ENCODE measurements around the gene PGP. TPM values are rescaled to one million over a fixed set of nuclear protein-coding genes. Genes with fewer than 3 reads are reported as not detected.

Gene PGP
- total and polyA plus RNA-seq, 10 of the 15 experiments (the other 5 are each of a cell fraction or from before 2014, with no cell fraction given): 0.42 to 28.0 (median 12.1) TPM

DNA sequence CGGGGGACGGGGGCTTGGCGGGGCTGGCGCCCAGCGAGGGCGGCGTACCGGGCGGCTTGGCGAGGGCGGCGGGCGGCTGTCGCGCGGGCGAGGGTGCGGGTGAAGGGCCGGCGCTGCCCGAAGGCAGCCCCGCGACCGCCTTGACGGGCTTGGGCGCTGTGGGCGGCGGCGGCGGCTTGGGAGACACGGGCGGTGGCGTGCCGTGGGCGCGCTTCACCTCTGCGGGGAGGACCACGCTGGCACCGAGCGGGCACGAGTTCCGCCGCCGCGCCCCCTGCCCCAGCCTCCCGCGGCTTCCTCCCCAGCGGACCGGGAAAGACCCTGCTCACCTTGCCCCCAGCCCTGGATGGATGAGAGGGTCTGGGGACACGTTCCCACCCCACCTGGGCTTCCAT is 35.5 kb downstream of the PGP start:
- Histone ChIP-seq H3K9ac (ENCODE audit: control insufficient read depth, insufficient read depth, low read length) (no peak overlapping the region), H3K36me3 (ENCODE audit: control insufficient read depth in 2 of 2, insufficient read depth in 2 of 2, low read length in 1 of 2) (peaks cover 6 to 7% of the 10 kb centered on the region in 2 experiments; a peak in 3 of 4 replicates), H2AFZ (ENCODE audit: control insufficient read depth, low read depth, low read length) (no peak overlapping the region), H3K4me2 (ENCODE audit: control insufficient read depth, insufficient read depth) (no peak overlapping the region), H3K4me1 (ENCODE audit: control insufficient read depth, insufficient read depth, low read length) (no peaks in the 10 kb centered on the region), H3K79me2 (ENCODE audit: control insufficient read depth, insufficient read depth, low read length) (no peaks in the 10 kb centered on the region), H3K27ac (ENCODE audit: control insufficient read depth, insufficient read depth) (no peak overlapping the region), H3K4me3 (no peak overlapping the region), H4K20me1 (ENCODE audit: control insufficient read depth, insufficient read depth) (no peaks in the 10 kb centered on the region), H3K9me3 (replicated peaks; ENCODE audit: control insufficient read depth, insufficient read depth, low read length) (no peaks in the 10 kb centered on the region), H3K27me3 (replicated peaks in 1 of 2; ENCODE audit: control insufficient read depth in 2 of 2, insufficient read depth in 2 of 2, low read length in 1 of 2) (no peaks in the 10 kb centered on the region; a peak in 1 of 4 replicates)
- in situ Hi-C loops (cut with MboI) (no loop called here), intact Hi-C loops (cut with micrococcal nuclease; ENCODE audit: unreplicated experiment) (no loop called here)
- DNase-seq (ENCODE audit: low read depth, low spot score) (no peak), FAIRE-seq (no peak), ATAC-seq (no peak)
- ChIA-PET SMC1A (ENCODE audit: uncharacterized antibody, unreplicated experiment) (no interaction called here), RAD21 (ENCODE audit: unreplicated experiment) (no interaction called here), CTCF (no interaction called here), POLR2A (no interaction called here)
- no TSS peak for BruUV-seq (replicated peaks)
- no peak for TF ChIP-seq HDAC6 (IDR thresholded peaks at IDR 0.05; ENCODE audit: unreplicated experiment)
- peak; percentile 41; the same call in 1 of the 2 replicates for TF ChIP-seq POLR2A (IDR thresholded peaks at IDR 0.05; ENCODE audit: low read depth, low read length)
- WGBS (ENCODE audit: insufficient coverage, insufficient replicate concordance, low lambda C conversion rate, missing lambda C conversion rate): 97% methylated on average over 26 of the region's 50 CpGs

DNA sequence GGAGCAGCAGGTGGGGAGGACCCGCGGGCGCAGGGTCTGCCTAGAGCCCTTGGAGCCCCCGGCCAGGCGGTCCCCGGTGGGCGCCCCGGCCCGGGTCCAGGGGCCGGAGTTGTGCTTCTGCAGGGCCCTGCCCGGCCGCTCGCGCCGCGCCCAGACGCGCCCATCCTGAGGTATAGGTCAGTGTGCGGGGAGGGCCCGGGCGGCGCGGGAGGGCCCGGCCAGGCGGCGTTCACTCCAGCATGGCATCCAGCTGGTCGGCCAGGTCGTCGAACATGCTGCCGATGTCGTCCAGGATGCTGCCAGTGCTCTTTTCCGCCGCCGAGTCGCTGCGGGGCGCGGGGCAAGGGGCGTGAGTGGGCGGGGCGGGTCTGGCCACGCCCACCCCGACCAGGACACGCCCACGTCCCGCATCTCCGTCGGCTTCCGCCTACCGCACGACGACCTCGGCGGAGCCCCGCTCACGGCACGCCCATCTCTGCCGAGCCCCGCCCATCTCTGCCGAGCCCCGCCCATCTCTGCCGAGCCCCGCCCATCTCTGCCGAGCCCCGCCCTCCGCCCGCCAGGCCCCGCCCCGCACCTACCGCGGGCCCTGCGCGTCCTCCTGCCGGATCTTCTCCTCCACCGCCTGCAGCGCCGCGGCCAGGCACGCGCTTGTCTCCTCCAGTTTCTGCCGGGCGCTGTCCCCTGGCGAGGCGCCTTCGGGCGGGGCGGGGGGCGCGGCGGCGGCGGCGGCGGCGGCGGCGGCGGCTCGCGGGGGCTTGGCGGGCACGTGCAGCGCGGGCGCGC is 36.1 kb downstream of the PGP start:
- ChIA-PET SMC1A (ENCODE audit: uncharacterized antibody, unreplicated experiment) (no interaction called here), RAD21 (ENCODE audit: unreplicated experiment) (no interaction called here), CTCF (no interaction called here), POLR2A (no interaction called here)
- H2AFZ ChIP-seq (ENCODE audit: control insufficient read depth, low read depth, low read length): no peak overlapping the region
- in situ Hi-C loops (cut with MboI) (no loop called here), intact Hi-C loops (cut with micrococcal nuclease; ENCODE audit: unreplicated experiment) (no loop called here)
- peaks cover 6 to 7% of the 10 kb centered on the region in 2 experiments; a peak in 3 of 4 replicates for H3K36me3 ChIP-seq (ENCODE audit: control insufficient read depth in 2 of 2, insufficient read depth in 2 of 2, low read length in 1 of 2)
- H3K27me3 ChIP-seq (replicated peaks in 1 of 2; ENCODE audit: control insufficient read depth in 2 of 2, insufficient read depth in 2 of 2, low read length in 1 of 2): no peaks in the 10 kb centered on the region; a peak in 1 of 4 replicates
- no peak overlapping the region for H3K4me3 ChIP-seq
- no TSS peak for BruUV-seq (replicated peaks)
- H3K4me2 ChIP-seq (ENCODE audit: control insufficient read depth, insufficient read depth): no peak overlapping the region
- H4K20me1 ChIP-seq (ENCODE audit: control insufficient read depth, insufficient read depth): no peaks in the 10 kb centered on the region
- H3K27ac ChIP-seq (ENCODE audit: control insufficient read depth, insufficient read depth): no peak overlapping the region
- ATAC-seq (no peak; the same call in 2 of the 3 replicates), DNase-seq (ENCODE audit: low read depth, low spot score) (no peak), FAIRE-seq (no peak)
- no peaks in the 10 kb centered on the region for H3K79me2 ChIP-seq (ENCODE audit: control insufficient read depth, insufficient read depth, low read length)
- H3K4me1 ChIP-seq (ENCODE audit: control insufficient read depth, insufficient read depth, low read length): no peaks in the 10 kb centered on the region
- H3K9me3 ChIP-seq (replicated peaks; ENCODE audit: control insufficient read depth, insufficient read depth, low read length): no peaks in the 10 kb centered on the region
- 99% methylated on average over 23 of the region's 106 CpGs for WGBS (ENCODE audit: insufficient coverage, insufficient replicate concordance, low lambda C conversion rate, missing lambda C conversion rate)
- no peak overlapping the region for H3K9ac ChIP-seq (ENCODE audit: control insufficient read depth, insufficient read depth, low read length)
- TF ChIP-seq CREM (IDR thresholded peaks at IDR 0.05; ENCODE audit: low read depth) (no peak), SUPT20H (IDR thresholded peaks at IDR 0.05; ENCODE audit: borderline replicate concordance, control insufficient read depth, low read depth, low read length) (no peak)
- TF ChIP-seq, protein P1, sequence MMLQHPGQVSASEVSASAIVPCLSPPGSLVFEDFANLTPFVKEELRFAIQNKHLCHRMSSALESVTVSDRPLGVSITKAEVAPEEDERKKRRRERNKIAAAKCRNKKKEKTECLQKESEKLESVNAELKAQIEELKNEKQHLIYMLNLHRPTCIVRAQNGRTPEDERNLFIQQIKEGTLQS (IDR thresholded peaks at IDR 0.05; ENCODE audit: borderline replicate concordance, extremely low read depth, low read depth, low read length): no peak
- TF ChIP-seq, protein P2, sequence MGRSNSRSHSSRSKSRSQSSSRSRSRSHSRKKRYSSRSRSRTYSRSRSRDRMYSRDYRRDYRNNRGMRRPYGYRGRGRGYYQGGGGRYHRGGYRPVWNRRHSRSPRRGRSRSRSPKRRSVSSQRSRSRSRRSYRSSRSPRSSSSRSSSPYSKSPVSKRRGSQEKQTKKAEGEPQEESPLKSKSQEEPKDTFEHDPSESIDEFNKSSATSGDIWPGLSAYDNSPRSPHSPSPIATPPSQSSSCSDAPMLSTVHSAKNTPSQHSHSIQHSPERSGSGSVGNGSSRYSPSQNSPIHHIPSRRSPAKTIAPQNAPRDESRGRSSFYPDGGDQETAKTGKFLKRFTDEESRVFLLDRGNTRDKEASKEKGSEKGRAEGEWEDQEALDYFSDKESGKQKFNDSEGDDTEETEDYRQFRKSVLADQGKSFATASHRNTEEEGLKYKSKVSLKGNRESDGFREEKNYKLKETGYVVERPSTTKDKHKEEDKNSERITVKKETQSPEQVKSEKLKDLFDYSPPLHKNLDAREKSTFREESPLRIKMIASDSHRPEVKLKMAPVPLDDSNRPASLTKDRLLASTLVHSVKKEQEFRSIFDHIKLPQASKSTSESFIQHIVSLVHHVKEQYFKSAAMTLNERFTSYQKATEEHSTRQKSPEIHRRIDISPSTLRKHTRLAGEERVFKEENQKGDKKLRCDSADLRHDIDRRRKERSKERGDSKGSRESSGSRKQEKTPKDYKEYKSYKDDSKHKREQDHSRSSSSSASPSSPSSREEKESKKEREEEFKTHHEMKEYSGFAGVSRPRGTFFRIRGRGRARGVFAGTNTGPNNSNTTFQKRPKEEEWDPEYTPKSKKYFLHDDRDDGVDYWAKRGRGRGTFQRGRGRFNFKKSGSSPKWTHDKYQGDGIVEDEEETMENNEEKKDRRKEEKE (IDR thresholded peaks at IDR 0.05): no peak
- TF ChIP-seq, protein P3, sequence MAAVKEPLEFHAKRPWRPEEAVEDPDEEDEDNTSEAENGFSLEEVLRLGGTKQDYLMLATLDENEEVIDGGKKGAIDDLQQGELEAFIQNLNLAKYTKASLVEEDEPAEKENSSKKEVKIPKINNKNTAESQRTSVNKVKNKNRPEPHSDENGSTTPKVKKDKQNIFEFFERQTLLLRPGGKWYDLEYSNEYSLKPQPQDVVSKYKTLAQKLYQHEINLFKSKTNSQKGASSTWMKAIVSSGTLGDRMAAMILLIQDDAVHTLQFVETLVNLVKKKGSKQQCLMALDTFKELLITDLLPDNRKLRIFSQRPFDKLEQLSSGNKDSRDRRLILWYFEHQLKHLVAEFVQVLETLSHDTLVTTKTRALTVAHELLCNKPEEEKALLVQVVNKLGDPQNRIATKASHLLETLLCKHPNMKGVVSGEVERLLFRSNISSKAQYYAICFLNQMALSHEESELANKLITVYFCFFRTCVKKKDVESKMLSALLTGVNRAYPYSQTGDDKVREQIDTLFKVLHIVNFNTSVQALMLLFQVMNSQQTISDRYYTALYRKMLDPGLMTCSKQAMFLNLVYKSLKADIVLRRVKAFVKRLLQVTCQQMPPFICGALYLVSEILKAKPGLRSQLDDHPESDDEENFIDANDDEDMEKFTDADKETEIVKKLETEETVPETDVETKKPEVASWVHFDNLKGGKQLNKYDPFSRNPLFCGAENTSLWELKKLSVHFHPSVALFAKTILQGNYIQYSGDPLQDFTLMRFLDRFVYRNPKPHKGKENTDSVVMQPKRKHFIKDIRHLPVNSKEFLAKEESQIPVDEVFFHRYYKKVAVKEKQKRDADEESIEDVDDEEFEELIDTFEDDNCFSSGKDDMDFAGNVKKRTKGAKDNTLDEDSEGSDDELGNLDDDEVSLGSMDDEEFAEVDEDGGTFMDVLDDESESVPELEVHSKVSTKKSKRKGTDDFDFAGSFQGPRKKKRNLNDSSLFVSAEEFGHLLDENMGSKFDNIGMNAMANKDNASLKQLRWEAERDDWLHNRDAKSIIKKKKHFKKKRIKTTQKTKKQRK (IDR thresholded peaks at IDR 0.05; ENCODE audit: low read depth, low read length): no peak
- TF ChIP-seq, protein P4, sequence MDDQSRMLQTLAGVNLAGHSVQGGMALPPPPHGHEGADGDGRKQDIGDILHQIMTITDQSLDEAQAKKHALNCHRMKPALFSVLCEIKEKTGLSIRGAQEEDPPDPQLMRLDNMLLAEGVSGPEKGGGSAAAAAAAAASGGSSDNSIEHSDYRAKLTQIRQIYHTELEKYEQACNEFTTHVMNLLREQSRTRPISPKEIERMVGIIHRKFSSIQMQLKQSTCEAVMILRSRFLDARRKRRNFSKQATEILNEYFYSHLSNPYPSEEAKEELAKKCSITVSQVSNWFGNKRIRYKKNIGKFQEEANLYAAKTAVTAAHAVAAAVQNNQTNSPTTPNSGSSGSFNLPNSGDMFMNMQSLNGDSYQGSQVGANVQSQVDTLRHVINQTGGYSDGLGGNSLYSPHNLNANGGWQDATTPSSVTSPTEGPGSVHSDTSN (IDR thresholded peaks at IDR 0.05; ENCODE audit: insufficient replicate concordance, low read depth, low read length): no peak
